ENCODE measurements around the gene RUFY3.
A peak's percentile ranks its signal among the peaks of the same experiment; 100 is the strongest.
"Not testable (repeated sequence)": the region's sequence is repeated elsewhere in the genome, so short reads cannot be mapped to it uniquely, and the experiment has no call there.

The RUFY3 gene, protein sequence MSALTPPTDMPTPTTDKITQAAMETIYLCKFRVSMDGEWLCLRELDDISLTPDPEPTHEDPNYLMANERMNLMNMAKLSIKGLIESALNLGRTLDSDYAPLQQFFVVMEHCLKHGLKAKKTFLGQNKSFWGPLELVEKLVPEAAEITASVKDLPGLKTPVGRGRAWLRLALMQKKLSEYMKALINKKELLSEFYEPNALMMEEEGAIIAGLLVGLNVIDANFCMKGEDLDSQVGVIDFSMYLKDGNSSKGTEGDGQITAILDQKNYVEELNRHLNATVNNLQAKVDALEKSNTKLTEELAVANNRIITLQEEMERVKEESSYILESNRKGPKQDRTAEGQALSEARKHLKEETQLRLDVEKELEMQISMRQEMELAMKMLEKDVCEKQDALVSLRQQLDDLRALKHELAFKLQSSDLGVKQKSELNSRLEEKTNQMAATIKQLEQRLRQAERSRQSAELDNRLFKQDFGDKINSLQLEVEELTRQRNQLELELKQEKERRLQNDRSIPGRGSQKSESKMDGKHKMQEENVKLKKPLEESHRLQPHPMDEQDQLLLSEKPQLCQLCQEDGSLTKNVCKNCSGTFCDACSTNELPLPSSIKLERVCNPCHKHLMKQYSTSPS

DNA sequence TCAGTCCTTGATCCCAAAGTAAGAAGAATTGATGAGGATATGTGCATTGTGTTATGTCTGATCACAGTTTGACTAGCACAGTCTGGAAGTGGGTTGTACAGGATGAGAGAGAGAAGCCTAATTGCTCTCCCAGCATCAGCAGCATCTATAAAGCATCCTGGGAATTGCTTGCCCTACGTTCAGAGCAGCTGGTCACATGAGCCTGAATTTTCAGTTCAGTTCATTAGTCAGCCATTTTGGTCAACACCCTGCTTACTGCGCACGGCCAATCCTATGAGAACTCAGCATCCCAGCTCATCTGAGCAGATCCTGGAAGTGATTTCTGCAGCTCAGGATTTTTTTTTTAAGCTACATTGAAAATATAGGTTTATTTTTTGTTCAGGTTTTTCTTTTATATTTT lies at the start of gene RUFY3:
TSS of gene RUFY3 (plus strand) at position 218 of the 400 bp plus-strand sequence. CDS start 610 bp downstream, outside the sequence.
- peak; percentile 88 for DNase-seq

DNA sequence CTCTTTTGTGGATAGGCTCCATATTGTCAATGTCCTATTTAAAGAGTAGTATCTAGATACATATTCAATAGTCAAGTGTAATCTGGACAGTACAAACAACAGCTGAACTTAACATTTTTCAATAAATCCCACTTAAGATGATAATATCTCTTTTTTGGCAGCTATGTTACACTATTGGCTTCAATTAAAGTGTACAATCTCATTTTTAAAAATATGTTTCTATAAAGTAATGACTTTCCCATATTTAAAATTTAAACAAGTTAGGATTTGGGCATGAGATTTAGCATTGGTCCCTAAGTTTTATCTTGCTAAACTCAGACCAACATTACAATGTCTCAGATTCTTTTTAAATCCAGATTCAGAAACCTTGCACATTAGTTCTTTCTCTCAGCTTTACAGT lies 47.6 kb upstream of the RUFY3 start:
- DNase-seq = no peak

DNA sequence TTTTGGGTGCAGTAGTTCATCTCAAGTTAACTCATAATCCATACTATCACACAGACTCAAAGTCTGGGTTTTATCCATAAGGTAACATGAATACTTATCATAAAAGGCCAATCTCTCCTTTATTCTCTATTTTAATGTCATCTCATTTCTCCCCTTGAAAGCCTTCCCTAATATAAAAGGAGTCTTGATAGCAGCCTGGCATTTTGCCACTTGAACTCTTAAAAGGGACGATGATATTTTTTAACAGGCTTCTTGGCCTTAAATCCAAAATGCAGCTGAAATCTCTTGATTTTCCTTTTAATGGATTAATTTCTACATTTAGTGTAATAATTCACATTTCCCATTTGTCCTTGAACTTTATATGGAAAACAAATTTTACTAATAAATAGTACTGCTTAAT lies 47.0 kb upstream of the RUFY3 start:
- DNase-seq = no peak

- no peak for DNase-seq
Measured at GRCh38 chr4:70676554-70677090, 45.1 kb upstream of the RUFY3 start.

DNA sequence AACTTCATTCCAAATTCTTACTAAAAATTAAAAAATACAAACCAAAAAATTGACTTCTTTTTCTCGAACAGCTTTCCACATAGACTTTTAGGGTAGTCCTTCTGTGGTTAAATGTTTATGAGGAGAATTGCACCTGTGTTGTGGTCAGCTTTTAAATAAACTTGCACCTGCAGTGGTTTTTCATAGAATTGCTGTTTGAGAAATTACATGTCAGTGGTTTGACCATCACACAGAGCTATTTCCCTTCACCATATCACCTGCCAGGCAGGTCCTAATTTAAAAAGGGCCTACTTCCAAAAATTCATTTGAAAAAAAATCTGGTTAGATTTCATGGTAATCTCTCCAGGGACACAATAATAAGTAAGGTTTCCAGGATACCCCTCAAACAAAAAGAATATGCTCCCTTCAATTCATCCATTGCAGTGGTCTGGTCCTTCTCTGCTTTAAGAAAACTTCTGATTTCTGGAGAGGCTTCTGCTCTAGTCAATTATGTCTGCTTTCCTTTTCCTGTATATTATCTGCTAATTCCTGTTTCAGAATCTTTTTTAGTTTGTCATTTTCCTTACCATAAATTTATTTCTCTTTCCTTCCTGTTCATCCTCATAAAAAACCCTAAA lies 43.3 kb upstream of the RUFY3 start:
- DNase-seq = no peak

- DNase-seq = no peak
Measured at GRCh38 chr4:70680934-70681333, 40.8 kb upstream of the RUFY3 start.

DNA sequence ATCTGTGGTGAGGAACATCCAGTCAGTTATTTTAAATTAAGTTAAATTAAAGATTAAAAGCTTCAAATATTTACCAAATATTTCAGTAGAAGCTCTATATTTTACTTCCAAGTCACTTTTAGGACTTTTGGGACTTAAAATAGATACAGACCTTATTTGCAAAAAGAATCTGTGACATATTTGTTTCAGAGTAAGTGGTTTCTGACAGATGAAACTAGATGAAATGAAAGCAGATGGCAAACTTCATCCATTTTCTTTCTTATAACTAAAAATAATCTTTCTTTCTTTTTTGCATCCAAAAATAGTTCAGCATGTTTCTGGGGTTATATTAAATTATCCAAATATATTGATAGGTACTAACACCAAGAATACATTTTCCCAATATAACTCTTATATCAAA lies 40.1 kb upstream of the RUFY3 start:
- no peak for DNase-seq

GRCh38 chr4:70682142-70682541 lies 39.6 kb upstream of the RUFY3 start:
- not testable (repeated sequence) for DNase-seq

- DNase-seq = no peak
Measured at GRCh38 chr4:70687392-70687791, 34.4 kb upstream of the RUFY3 start.

- peak; percentile 95 for DNase-seq
Measured at GRCh38 chr4:70687821-70688794, 33.7 kb upstream of the RUFY3 start, which contains the start of gene UTP3. Gene UTP3 (plus strand): TSS chr4:70688532. CDS start chr4:70688678, 146 bp downstream.

DNA sequence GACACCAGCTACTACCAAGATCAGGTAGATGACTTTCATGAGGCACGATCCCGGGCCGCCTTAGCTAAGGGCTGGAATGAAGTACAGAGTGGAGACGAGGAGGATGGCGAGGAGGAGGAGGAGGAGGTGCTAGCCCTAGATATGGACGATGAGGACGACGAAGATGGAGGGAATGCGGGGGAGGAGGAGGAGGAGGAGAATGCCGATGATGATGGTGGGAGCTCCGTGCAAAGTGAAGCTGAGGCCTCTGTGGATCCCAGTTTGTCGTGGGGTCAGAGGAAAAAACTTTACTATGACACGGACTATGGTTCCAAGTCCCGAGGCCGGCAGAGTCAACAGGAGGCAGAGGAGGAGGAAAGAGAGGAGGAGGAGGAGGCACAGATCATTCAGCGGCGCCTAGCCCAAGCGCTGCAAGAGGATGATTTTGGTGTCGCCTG lies 33.0 kb upstream of the RUFY3 start:
- no peak for DNase-seq

GRCh38 chr4:70691661-70692060 lies 30.1 kb upstream of the RUFY3 start:
- DNase-seq = no peak

DNA sequence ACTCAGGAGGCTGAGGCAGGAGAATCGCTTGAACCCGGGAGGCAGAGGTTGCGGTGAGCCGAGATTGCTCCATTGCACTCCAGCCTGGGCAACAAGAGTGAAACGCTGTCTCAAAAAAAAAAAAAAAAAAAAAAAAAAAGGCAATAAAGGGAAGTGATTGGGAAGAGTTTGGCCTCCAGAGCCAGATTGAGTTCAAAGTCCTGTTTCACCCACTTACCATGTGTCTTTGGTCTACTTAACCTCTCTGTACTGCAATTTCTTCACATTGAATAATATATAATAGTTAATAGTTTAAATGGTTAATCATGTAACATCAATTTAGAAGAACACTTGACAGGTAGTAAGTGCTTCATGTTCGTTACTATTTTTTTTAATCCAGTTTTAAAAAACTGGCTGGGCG lies 27.1 kb upstream of the RUFY3 start:
- DNase-seq = not testable (repeated sequence)

- DNase-seq = not testable (repeated sequence)
Measured at GRCh38 chr4:70698435-70698834, 23.3 kb upstream of the RUFY3 start.

DNA sequence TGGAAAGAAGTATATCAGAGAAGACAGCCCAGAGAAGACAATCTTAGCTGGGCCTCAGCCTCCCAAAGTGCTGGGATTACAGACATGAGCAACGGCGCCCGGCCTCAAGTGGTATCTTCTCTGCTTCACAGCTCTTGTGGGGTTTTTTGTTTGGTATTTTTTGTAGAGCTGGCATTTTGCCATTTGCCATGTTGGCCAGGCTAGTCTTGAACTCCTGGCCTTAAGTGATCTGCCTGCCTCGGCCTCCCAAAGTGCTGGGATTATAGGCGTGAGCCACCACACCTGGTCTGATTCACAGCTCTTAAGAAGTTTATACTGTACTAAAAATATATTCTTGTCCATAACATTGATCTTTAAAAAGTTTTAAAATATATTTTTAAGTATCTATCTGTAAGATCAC lies 21.1 kb upstream of the RUFY3 start:
- DNase-seq = no peak

GRCh38 chr4:70701271-70701670 lies 20.5 kb upstream of the RUFY3 start:
- DNase-seq = no peak

- not testable (repeated sequence) for DNase-seq
Measured at GRCh38 chr4:70702592-70702991, 19.2 kb upstream of the RUFY3 start.

DNA sequence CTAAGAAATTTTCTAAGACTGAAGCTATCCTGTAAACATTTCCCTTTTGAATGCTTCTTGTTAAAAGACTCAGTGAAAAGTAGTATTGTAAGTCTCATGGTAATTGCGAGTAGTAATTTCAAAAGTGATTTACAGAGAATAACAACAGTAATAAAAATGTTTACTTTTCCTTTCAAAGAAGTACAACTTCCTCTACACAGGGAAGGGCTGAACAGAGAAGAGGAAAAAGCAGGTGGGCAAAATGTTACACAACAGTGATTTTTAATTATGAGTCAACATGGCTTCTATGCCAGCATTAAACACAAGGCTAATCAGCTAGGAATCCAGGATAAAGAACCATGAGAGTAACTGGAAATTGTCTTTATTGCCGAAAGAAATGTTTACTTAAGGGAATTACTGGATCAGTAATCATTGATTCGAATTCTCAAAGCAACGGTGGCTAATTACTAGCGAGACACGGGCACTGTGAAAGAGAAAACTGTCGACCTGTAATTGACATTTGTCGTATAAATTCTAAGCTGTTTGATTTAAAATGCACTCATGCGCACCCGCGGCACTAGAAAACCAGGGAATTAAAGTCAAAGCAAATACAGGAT lies 18.0 kb upstream of the RUFY3 start:
- DNase-seq = no peak

DNA sequence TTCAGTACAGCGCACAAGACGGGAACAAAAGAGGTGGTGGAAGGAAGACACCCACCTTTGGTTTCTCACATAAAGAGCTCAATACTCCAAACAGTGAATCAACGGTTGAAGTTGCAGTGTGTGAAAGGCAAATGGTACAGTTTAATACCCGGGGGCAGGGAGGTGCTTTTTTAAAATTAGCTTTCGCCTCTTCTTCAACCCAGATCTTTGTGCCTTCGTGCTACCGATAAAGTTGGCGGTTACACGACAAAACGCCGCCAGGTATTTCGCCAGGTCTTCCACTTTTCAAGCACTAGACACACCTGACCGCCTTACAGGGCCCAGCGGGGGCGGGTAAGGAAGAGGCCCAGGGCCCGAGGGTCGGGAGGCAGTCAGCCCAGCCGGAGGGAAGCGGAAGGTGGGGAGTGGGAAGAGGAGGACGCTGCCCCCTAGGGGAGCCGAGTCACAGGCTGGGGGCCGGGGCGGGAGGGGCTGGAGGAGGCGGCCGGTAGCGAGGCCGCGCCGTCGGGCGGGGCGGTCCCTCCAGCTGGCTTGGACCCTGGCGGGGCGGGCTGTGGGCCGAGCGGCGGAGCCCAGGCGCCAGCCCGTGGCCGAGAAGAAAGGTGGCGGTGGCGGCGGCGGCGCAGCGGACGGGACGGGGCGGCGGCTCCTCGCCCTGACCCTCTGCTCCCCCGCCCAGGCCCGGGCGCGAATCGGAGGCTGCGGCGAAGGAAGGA lies 17.4 kb upstream of the RUFY3 start:
- peak; percentile 69 for DNase-seq

DNA sequence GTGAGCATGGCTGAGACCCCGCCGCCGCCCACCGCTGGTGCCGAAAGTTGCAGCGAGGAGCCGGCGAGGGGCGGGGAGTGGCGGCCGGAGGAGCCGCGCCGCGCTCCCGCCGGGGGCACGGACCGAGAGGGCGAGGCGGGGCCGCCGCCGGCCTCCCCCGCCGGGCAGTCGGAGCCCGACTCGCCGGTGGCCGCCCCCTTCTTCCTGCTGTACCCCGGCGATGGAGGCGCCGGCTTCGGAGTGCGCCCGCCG lies 16.9 kb upstream of the RUFY3 start:
- no peak for DNase-seq

Measured in NCI-H2227 treated with DMSO at 0.1 percent for 48 hours (cell line).